Activated CD4-positive, alpha-beta T cell treated with anti-CD3 and anti-CD28 coated beads for 24 hours (primary cell): Measurements from ENCODE around the gene TRDN.

Source experiments
- DNase-seq, 2 donors: peaks; one replicate each; pipeline ENCODE4 v3.0.0-alpha.2; 2020; ENCODE audit warnings: low read depth in 2 of 2

The TRDN gene

DNA sequence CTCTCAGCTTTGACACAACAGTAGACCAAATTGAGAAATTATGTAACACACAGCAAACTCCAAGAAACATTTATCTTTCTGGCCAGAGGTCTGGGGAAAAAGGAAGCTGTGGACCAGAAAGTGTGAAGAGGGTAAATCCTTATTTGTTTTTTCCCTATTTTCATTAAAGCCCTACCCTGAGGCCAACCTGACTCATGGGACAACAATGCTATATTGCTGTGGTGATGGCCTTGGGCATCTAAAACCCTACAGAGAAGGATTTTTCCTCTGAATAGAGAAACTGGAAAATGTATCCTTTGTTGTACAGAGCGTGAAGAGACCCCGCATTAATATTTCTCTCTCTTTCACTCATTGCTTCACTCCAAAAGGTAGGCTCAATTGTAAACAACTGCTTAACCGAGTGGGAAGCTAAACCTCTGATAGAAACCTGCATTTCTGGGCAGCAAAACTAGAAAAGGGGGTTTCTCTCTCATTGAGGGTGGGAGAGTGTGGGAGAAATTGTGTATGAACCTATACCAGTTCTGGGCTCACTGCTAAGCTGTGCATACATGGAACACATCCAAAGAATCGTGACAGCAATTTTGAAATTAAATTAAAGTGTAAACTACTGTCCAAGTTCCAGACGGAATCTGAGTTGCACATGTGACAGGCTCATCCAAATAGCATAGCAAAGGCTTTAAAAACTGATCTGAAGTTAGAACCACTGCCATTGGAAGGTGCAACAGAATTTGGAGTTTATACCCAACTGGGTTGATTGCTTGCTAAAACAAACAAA is 465.2 kb downstream of the TRDN start:
- DNase-seq: no peak

DNA sequence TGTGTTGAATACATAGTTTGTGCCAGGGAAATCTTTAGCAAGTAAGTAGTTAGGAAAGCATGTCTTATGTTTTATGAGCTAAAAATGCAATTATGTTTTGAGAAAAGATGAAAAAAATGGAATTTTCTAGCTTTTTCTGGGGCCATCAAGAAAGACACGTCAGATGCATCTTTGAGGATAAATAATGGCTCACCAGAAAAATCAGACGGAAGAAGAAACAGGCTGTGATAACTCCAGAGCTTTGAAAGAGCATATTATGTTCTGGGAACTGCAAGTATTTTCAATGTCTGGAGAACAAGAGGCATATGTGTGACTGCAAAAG is 467.0 kb downstream of the TRDN start:
- DNase-seq: no peak

DNA sequence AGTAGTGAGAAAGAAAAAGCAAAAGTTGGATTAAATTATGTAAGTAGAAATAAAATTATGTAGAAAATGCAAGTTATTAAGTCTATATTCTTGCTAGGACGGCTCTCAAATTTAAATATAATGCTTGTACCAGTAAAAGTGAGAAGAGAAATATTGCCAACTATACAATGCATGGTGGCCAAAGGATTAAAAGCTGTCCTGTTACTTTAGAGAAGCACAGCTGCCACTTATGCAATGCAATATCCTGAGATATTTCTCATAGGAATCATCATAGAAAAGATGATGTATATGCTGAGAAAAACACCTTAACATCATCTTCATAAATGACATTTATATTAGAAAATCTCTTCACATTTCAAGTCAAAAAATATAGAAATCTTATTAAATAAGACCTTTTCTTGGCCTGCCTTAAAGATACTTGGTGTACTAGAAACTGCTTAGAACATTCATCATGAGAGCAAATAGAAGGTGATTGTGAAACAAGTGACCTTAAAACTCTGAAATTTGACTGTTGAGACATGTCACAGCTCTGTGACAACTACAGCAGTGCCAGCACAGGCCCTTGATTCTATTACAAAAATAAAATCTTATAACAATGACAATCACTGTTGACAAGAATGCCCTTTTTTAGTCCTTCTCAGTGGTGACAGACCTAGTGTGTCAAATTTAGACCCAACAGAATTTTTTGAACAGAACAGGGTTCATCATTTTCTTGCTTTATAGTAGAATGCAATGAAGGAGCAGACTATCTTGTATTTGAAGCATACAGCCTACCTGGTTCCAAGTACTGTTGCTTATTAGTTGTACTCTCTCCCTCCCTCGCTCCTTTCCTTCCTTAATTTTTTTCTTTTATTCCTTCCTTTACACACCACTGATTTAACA is 467.6 kb downstream of the TRDN start:
- DNase-seq: no peak

GRCh38 chr6:123168466-123168865 is 468.3 kb downstream of the TRDN start:
- DNase-seq: no peak
